B cell (primary cell): ENCODE data around the gene REPS2.

ENCODE experiments used
- CTCF ChIP-seq: fragments of 200-600 bp; IDR thresholded peaks from one replicate; pipeline ENCODE4 v1.8.0; 2022; ENCODE audit warnings: antibody characterized with exemption, mild to moderate bottlenecking
- EZH2 ChIP-seq: IDR thresholded peaks from 2 replicates; pipeline ENCODE4 v1.6.1; 2012; ENCODE audit warnings: borderline replicate concordance, low read depth, mild to moderate bottlenecking, moderate library complexity, low read length; ENCODE audit not compliant: insufficient read depth, poor library complexity, severe bottlenecking

- TF ChIP-seq CTCF (no peak), EZH2 (no peak)
Measured at GRCh38 chrX:17183566-17183965, 237.1 kb downstream of the REPS2 start.
